Measurements from ENCODE around the gene LIPE.

LIPE gene

GRCh38 chr19:42445948-42446347, 18.8 kb upstream of the LIPE start:
- DNase-seq (ENCODE audit: low read depth in 2 of 3, low spot score in 2 of 3), result no peak

- no peak for DNase-seq (ENCODE audit: low read depth in 2 of 3, low spot score in 2 of 3)
Measured at GRCh38 chr19:42443944-42444398, 16.8 kb upstream of the LIPE start.

GRCh38 chr19:42442833-42443232, 15.6 kb upstream of the LIPE start, which contains the start of gene CXCL17:
Gene CXCL17 (minus strand): TSS chr19:42442946. CDS start chr19:42442832, 114 bp downstream.
- no peak for DNase-seq (ENCODE audit: low read depth in 2 of 3, low spot score in 2 of 3)

- DNase-seq (ENCODE audit: low read depth in 2 of 3, low spot score in 2 of 3), result no peak
Measured at GRCh38 chr19:42441049-42441445, 13.9 kb upstream of the LIPE start.

- peak; percentile 51 to 78 (median 77) for DNase-seq (ENCODE audit: low read depth in 2 of 3, low spot score in 2 of 3)
Measured at GRCh38 chr19:42440357-42441048, 13.3 kb upstream of the LIPE start.

- no peak for DNase-seq (ENCODE audit: low read depth in 2 of 3, low spot score in 2 of 3)
Measured at GRCh38 chr19:42436006-42436405, 8.8 kb upstream of the LIPE start.

GRCh38 chr19:42435316-42435715, 8.1 kb upstream of the LIPE start:
- DNase-seq (ENCODE audit: low read depth in 2 of 3, low spot score in 2 of 3), result no peak

GRCh38 chr19:42433503-42434260, 6.5 kb upstream of the LIPE start:
- DNase-seq (ENCODE audit: low read depth in 2 of 3, low spot score in 2 of 3), result no peak

- no peak for DNase-seq (ENCODE audit: low read depth in 2 of 3, low spot score in 2 of 3)
Measured at GRCh38 chr19:42431486-42431885, 4.3 kb upstream of the LIPE start.

GRCh38 chr19:42428676-42429075, 1.5 kb upstream of the LIPE start:
- no peak for DNase-seq (ENCODE audit: low read depth in 2 of 3, low spot score in 2 of 3)

- no peak for DNase-seq (ENCODE audit: low read depth in 2 of 3, low spot score in 2 of 3)
Measured at GRCh38 chr19:42426643-42427042, 545 bp downstream of the LIPE start.

GRCh38 chr19:42424712-42425131, 2.5 kb downstream of the LIPE start:
- DNase-seq (ENCODE audit: low read depth in 2 of 3, low spot score in 2 of 3), result no peak

GRCh38 chr19:42424345-42424707, 2.9 kb downstream of the LIPE start:
- no peak for DNase-seq (ENCODE audit: low read depth in 2 of 3, low spot score in 2 of 3)

GRCh38 chr19:42423462-42424344, 3.5 kb downstream of the LIPE start:
- DNase-seq (ENCODE audit: low read depth in 2 of 3, low spot score in 2 of 3), result peak; percentile 80 to 84 (median 83)

- peak in 2 of 3 experiments; percentile 19 to 26 for DNase-seq (ENCODE audit: low read depth in 2 of 3, low spot score in 2 of 3)
Measured at GRCh38 chr19:42422901-42423461, 4.2 kb downstream of the LIPE start.

GRCh38 chr19:42422092-42422900, 4.9 kb downstream of the LIPE start:
- no peak for DNase-seq (ENCODE audit: low read depth in 2 of 3, low spot score in 2 of 3)

GRCh38 chr19:42421591-42422031, 5.6 kb downstream of the LIPE start:
- no peak for DNase-seq (ENCODE audit: low read depth in 2 of 3, low spot score in 2 of 3)

- DNase-seq (ENCODE audit: low read depth in 2 of 3, low spot score in 2 of 3), result no peak
Measured at GRCh38 chr19:42421101-42421500, 6.1 kb downstream of the LIPE start.

- peak in 1 of 3 experiments; percentile 45 for DNase-seq (ENCODE audit: low read depth in 2 of 3, low spot score in 2 of 3)
Measured at GRCh38 chr19:42420055-42420544, 7.1 kb downstream of the LIPE start.

GRCh38 chr19:42419309-42419708, 7.9 kb downstream of the LIPE start:
- DNase-seq (ENCODE audit: low read depth in 2 of 3, low spot score in 2 of 3), result no peak
